AG09319 (cell line): ENCODE results near the gene PDPK1.

Source experiments
- DNase-seq: peaks from one replicate; pipeline ENCODE4 v3.0.0-alpha.2; 2010; ENCODE audit warnings: low read depth; ENCODE audit errors: extremely low read depth
- TF ChIP-seq, protein P1 (sequence below): IDR thresholded peaks from 2 replicates; pipeline ENCODE4 v1.5.1; 2011; ENCODE audit warnings: low read depth, mild to moderate bottlenecking, inconsistent platforms, low read length, moderate library complexity

Gene PDPK1

DNA sequence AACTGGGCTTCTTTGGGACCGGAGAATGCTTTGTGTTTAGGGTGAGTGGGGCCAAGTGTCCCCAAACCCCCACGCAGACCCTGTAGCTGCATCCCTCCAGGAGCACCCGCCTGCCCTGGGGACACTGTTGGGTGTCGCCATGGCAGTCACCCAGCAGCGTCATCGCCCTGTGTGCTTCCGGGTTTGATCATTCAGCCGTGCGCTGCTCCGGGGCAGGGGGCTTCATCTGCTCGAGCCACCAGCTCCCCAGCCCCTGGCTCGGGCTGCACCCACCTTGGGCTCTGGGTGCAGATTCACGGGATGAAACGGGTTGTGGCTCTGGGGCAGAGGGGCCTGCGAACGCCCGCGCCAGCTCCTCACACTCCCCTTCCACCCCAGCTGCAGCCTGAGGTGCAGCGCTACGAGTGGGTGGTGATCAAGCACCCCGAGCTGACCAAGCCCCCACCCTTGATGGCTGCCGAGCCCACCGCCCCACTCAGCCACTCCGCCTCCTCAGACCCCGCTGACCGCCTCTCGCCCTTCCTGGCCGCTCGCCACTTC, 37.9 kb upstream of the PDPK1 start:
- TF ChIP-seq, protein P1, sequence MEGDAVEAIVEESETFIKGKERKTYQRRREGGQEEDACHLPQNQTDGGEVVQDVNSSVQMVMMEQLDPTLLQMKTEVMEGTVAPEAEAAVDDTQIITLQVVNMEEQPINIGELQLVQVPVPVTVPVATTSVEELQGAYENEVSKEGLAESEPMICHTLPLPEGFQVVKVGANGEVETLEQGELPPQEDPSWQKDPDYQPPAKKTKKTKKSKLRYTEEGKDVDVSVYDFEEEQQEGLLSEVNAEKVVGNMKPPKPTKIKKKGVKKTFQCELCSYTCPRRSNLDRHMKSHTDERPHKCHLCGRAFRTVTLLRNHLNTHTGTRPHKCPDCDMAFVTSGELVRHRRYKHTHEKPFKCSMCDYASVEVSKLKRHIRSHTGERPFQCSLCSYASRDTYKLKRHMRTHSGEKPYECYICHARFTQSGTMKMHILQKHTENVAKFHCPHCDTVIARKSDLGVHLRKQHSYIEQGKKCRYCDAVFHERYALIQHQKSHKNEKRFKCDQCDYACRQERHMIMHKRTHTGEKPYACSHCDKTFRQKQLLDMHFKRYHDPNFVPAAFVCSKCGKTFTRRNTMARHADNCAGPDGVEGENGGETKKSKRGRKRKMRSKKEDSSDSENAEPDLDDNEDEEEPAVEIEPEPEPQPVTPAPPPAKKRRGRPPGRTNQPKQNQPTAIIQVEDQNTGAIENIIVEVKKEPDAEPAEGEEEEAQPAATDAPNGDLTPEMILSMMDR, result no peak
- no peak for DNase-seq

DNA sequence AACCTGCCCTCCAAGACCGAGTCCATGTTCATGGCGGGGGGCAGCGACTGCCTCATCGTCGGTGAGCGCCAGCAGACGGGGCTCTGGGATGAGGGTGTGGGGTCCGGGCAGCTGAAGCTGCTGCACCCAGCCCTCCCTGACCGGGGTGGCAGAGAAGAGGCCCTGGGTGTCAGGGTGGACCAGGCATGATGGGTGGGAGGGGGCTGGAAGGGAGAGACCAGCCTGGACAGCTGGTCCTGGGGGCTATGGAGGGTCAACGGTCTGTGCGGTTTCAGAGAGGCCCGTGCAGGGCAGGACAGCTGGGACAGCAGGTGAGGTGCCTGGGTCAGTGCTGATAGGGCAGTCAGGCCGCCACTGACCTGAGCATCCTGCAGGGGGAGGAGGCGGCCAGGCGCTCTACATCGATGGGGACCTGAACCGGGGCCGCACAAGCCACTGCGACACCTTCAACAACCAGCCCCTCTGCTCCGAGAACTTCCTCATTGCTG, 37.3 kb upstream of the PDPK1 start:
- no peak for DNase-seq
- TF ChIP-seq, protein P1, result no peak

DNA sequence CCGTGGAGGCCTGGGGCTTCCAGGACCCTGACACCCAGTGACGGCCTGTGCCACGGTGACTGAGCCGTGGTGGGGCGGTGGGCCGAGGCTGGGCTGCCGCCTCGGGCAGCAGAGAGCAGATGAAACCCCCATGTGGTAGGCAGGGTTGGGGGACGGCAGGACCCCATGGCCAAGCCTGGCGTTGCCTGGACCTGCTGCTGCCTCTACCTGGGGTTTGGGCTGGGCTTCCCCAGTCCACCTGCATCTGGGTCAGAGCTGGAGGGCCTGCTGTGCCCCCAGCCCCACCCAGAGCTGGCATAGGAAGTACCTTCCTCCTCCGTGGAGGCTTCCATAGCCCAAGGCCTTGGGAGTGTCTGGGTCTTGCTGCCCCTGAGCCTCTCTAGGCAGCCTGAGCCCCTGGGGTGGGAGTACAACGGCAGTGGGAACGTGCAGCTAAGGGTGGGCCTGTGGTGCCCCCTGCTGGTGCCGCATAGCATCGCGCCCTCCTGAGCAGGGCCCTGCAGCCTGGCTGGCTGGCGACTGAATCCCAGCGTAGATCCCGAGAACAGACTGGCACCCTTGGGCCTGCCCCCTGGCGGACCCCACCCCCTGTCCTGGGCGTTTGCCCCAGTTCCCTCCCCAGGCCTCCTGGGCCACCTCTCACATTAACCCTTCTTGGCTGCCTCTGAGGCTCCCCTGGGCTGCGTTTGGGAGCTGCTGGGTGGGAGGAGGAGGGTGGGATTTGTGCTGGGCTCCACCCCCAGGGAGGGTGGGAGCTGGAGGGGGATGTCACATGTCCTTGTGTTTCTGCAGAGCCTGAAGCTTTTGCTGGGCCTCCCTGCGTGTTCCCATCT, 36.7 kb upstream of the PDPK1 start:
- DNase-seq, result no peak
- TF ChIP-seq, protein P1, result peak; percentile 96

DNA sequence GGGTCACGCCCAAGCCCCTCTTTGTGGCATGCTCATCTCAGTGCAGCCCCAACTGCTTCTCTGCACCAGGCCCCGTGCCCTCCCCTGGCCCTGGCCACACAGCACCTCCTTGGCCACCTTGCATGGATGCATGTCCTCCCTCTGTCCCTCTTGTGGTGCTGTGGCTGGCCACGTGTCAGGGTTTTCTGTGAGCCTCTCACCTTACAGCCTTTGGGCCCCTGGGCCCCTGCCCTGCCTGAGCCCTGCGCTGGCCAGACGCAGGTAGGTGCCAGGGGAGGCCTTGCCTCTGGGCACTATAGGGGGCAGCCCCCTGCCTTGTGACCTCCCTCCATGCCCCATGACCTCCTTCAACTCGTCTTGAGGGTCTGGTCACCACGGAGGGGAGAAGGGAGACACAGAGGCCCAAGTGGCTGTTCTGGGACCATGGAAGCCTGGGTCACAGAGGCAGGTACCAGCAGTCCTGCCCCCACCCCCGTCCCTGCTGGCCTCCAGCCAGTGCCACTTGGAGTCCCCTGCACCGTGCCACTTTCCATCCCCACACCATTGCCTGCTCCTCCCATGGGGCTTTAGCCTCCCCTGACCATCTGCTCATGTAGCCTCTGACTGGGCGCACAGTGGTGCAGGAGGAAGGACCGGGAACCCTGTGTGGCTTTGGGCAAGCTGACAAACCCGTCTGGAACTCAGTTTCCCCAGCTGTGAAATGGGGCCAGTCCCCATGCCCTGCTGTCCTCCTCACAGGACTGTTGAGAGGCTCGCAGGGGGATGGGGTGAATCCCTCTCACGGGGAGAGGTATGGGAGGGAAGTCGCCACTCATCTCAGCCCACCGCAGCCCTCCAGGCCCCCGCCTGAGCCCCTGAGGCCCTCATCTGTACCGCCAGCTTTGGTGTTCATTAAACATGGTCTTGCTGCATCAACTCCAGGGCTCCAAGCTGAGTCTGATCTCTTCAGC, 35.6 kb upstream of the PDPK1 start:
- no peak for DNase-seq
- TF ChIP-seq, protein P1, result no peak

DNA sequence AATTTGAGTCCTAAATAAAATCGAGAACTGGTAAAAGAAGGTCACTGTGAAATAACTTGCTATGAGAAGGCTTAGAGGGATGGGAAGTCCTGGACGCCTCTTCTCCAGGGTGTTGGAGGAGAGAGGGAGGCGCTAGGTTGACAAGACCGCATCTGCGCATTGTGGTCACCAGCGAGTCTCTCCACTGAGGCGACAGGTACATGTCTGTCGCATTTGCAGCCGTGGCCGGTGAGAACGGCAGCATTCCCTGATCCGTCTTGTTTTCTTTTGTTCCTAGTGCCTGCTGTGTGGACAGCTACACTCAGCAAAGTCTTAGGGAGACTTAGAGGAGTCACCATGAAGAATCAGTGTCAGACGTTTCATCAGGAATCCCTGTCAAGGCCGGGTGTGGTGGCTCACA, 32.1 kb upstream of the PDPK1 start:
- no peak for DNase-seq
- TF ChIP-seq, protein P1, result no peak

DNA sequence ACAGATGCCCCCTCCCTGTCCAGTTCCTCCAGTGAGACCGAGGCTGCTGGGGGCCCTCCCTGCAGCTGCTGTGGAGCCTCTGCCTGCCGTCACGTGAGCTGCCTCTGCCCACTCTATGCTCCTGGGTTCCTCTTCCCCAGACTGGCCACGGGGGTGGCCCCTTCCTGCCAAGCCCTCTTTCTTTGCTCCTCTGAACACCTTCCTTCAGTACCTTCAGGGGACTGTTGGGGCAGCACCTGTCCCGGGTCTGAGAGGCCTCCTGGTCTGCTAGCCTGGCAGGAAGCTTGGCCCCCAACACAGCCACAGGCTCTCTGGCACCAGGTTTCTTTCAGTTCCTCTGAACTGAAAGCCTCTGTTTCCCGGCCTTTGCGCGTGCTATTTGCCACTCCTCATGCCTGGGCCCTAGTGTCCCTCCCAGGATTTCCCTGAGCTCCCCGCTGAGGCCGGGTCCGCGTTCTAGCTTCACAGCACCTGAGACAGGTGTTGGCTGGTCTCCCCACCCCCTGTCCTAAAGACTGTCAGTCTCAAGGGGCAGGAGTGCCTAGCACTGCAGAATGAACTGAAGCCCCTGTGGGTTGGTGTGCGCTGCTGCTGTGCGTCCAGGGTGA, 30.7 kb upstream of the PDPK1 start:
- DNase-seq, result no peak
- TF ChIP-seq, protein P1, result no peak
